Dermis microvascular lymphatic vessel endothelial cell (primary cell): ENCODE results near the gene FBXW4. TPM values are rescaled to one million over a fixed set of nuclear protein-coding genes. Genes with fewer than 3 reads are reported as not detected.
"Not testable (repeated sequence)": the region's sequence is repeated elsewhere in the genome, so short reads cannot be mapped to it uniquely, and the experiment has no call there.

Experiments used
- DNase-seq, 2 donors: peaks; one replicate each; pipeline versions ENCODE4 v3.0.0 to v3.0.0-alpha.2; 2010; ENCODE audit warnings: low read depth in 2 of 2
- total RNA-seq: library from RNA; depleted of rRNA; stranded (reverse); fragments of >200 nt; gene quantifications from 2 replicates; pipeline ENCODE4 v1.2.1, GENCODE V29; 2014

FBXW4 gene
- total RNA-seq, 1 donor from 2014 or later, result 19.5 TPM

GRCh38 chr10:101658975-101659374 is 36.0 kb downstream of the FBXW4 start:
- no peak for DNase-seq

- DNase-seq, result no peak
Observed at GRCh38 chr10:101656890-101657289, 38.1 kb downstream of the FBXW4 start.

GRCh38 chr10:101655570-101655969 is 39.4 kb downstream of the FBXW4 start:
- DNase-seq, result no peak

GRCh38 chr10:101653536-101653935 is 41.4 kb downstream of the FBXW4 start:
- DNase-seq, result no peak

- DNase-seq, result no peak
Observed at GRCh38 chr10:101651336-101651735, 43.6 kb downstream of the FBXW4 start.

- no peak for DNase-seq
Observed at GRCh38 chr10:101650863-101651262, 44.1 kb downstream of the FBXW4 start.

- no peak for DNase-seq
Observed at GRCh38 chr10:101649525-101650085, 45.4 kb downstream of the FBXW4 start.

GRCh38 chr10:101647255-101647654 is 47.7 kb downstream of the FBXW4 start:
- DNase-seq, result no peak

GRCh38 chr10:101646364-101646763 is 48.6 kb downstream of the FBXW4 start:
- DNase-seq, result no peak

- DNase-seq, result no peak
Observed at GRCh38 chr10:101645659-101646058, 49.3 kb downstream of the FBXW4 start.

GRCh38 chr10:101644002-101644401 is 51.0 kb downstream of the FBXW4 start:
- DNase-seq, result no peak

GRCh38 chr10:101643546-101643945 is 51.4 kb downstream of the FBXW4 start:
- DNase-seq, result no peak

- DNase-seq, result no peak
Observed at GRCh38 chr10:101639141-101639900, 55.6 kb downstream of the FBXW4 start.

GRCh38 chr10:101633510-101633909 is 61.5 kb downstream of the FBXW4 start:
- DNase-seq, result not testable (repeated sequence)

GRCh38 chr10:101631821-101632475 is 63.0 kb downstream of the FBXW4 start:
- no peak for DNase-seq

- no peak for DNase-seq
Observed at GRCh38 chr10:101630633-101630920, 64.4 kb downstream of the FBXW4 start.

- no peak for DNase-seq
Observed at GRCh38 chr10:101629837-101630632, 64.9 kb downstream of the FBXW4 start.

GRCh38 chr10:101625821-101626412 is 69.1 kb downstream of the FBXW4 start:
- no peak for DNase-seq

- no peak for DNase-seq
Observed at GRCh38 chr10:101624526-101625102, 70.4 kb downstream of the FBXW4 start.

- DNase-seq, result no peak
Observed at GRCh38 chr10:101623528-101623927, 71.4 kb downstream of the FBXW4 start.

GRCh38 chr10:101619983-101620382 is 75.0 kb downstream of the FBXW4 start:
- DNase-seq, result no peak
